ENCODE measurements around the gene ZNF556. TPM values are rescaled to one million over a fixed set of nuclear protein-coding genes. Genes with fewer than 3 reads are reported as not detected.

The ZNF556 gene
- polyA plus RNA-seq, 1 experiment = not detected

DNA sequence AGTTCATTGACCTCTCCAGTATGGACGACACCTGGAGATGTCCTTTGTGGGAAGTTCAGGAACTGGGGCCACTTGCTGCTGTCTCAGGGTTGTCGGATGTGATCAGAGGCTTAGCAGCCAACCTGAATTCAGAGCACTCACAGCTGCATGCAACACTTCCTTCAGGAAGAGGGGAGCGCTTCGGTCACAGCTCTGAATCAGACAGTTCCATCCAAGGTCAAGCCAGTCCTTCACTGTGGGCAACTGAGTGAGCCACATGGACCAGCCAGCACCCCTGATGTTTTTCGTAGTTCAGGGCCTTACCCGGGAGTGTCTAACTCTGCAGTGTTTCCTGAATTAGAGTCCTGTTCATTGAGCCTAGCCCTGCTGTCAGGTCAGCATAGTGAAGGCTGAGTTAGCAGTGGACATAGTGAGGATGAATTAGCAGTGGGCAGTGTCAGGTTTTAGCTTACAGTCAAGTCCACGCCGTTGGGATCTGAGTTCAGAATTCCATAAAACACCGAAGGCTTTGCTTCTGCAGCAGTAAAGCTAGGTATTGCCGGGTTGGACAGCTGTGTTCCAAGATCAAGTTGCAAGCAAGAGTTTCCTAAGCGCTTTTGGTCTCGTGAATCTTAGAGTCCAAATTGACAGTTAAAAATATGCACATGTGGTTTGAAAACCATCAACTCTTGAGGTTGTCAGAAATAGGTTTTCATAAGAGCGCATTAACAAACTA, 20.8 kb upstream of the ZNF556 start:
- ChIA-PET CTCF (no interaction called here), POLR2A (no interaction called here)
- TF ChIP-seq, protein P1, sequence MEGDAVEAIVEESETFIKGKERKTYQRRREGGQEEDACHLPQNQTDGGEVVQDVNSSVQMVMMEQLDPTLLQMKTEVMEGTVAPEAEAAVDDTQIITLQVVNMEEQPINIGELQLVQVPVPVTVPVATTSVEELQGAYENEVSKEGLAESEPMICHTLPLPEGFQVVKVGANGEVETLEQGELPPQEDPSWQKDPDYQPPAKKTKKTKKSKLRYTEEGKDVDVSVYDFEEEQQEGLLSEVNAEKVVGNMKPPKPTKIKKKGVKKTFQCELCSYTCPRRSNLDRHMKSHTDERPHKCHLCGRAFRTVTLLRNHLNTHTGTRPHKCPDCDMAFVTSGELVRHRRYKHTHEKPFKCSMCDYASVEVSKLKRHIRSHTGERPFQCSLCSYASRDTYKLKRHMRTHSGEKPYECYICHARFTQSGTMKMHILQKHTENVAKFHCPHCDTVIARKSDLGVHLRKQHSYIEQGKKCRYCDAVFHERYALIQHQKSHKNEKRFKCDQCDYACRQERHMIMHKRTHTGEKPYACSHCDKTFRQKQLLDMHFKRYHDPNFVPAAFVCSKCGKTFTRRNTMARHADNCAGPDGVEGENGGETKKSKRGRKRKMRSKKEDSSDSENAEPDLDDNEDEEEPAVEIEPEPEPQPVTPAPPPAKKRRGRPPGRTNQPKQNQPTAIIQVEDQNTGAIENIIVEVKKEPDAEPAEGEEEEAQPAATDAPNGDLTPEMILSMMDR (IDR thresholded peaks at IDR 0.05; ENCODE audit: low read depth, low read length) = no peak
- no peak for DNase-seq (ENCODE audit: low read depth, low spot score)
- H3K4me3 ChIP-seq (ENCODE audit: low read depth, low read length) = no peak overlapping the region
- no peak overlapping the region for H3K27ac ChIP-seq (ENCODE audit: low read depth, low read length)
- H3K27me3 ChIP-seq (ENCODE audit: control insufficient read depth, insufficient read depth, low read length) = no peaks in the 10 kb centered on the region
- H3K9me3 ChIP-seq (ENCODE audit: control insufficient read depth, insufficient read depth, low read length) = peaks cover 52% of the 10 kb centered on the region

DNA sequence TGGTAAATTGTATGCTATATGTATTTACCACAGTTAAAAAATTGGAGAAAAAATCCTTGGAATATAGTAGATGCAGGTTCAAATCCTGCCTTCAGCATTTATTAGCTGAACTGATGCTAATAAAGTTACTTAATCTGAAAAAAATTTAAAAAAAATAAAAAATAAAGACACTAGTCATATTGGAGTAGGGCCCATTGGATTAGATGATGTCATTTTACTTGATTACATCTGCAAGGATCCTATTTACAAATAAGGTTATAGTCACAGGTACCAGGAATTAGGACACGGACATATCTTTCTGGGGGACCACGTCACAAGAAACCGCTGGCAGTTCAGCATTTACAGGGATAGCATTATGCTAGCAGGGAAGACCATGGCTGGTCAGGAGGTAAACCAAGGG, 19.6 kb upstream of the ZNF556 start:
- no peak for DNase-seq (ENCODE audit: low read depth, low spot score)
- CTCF ChIA-PET = interaction anchor here (1.5 kb wide), 1 partner anchor 40 kb away, joined by 3 read pairs; no protein-coding TSS in a partner anchor
- Histone ChIP-seq H3K27ac (ENCODE audit: low read depth, low read length) (no peak overlapping the region), H3K27me3 (ENCODE audit: control insufficient read depth, insufficient read depth, low read length) (no peaks in the 10 kb centered on the region), H3K4me3 (ENCODE audit: low read depth, low read length) (no peak overlapping the region), H3K9me3 (ENCODE audit: control insufficient read depth, insufficient read depth, low read length) (peaks cover 61% of the 10 kb centered on the region)
- TF ChIP-seq, protein P1 (IDR thresholded peaks at IDR 0.05; ENCODE audit: low read depth, low read length) = no peak
- POLR2A ChIA-PET = no interaction called here

DNA sequence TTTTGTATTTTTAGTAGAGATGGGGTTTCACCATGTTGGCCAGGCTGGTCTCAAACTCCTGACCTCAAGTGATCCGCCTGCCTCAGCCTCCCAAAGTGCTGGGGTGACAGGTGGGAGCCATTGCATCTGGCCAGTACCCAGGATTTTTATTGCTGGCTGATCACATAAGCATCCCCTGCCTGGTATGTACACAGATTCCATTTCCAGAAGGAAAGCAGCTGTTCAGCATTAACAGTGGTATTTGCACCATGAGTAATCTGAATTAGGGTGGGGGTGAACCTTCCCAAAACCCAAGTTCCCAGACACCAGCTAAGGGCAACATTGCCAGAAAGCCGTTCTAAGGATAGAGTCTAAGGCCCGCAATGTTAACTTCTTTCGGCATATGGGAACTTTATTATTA, 18.5 kb upstream of the ZNF556 start:
- Histone ChIP-seq H3K4me3 (ENCODE audit: low read depth, low read length) (no peak overlapping the region), H3K9me3 (ENCODE audit: control insufficient read depth, insufficient read depth, low read length) (peaks cover 68% of the 10 kb centered on the region), H3K27ac (ENCODE audit: low read depth, low read length) (no peak overlapping the region), H3K27me3 (ENCODE audit: control insufficient read depth, insufficient read depth, low read length) (no peaks in the 10 kb centered on the region)
- ChIA-PET CTCF (interaction anchor here (1.5 kb wide), 1 partner anchor 38 kb away, joined by 3 read pairs; no protein-coding TSS in a partner anchor), POLR2A (interaction anchor here (0.6 kb wide), 1 partner anchor 11 kb away, joined by 5 read pairs; no protein-coding TSS in a partner anchor)
- TF ChIP-seq, protein P1 (IDR thresholded peaks at IDR 0.05; ENCODE audit: low read depth, low read length) = no peak
- DNase-seq (ENCODE audit: low read depth, low spot score) = peak; percentile 29

DNA sequence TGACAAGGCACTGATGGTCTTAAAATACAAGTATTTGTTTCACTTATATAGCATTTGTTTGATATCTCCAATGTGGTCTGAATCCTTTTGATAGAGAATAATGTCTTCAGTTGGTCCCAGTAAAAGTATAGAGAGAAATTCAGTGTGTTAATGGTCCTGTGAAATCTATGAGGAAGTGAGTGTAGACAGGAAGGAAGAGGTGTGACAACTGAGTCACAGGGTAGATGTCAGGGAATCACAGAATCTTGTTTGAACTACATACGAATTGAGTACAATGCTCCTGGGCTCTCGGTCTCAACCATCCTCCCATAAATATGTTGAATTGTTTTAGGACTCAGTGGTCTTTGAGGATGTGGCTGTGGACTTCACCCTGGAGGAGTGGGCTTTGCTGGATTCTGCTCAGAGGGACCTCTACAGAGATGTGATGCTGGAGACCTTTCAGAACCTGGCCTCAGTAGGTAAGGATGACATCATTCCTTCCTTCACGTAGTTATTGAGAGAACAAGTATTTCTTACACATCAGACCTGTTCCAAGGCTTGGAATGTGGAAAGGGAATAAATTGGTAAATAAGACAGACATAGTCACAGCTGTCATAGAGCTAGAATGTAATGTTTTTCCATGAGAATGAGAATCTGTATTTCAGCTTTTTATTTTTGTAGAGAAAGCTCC, 16.7 kb upstream of the ZNF556 start:
- no peak overlapping the region for H3K27ac ChIP-seq (ENCODE audit: low read depth, low read length)
- H3K9me3 ChIP-seq (ENCODE audit: control insufficient read depth, insufficient read depth, low read length) = peaks cover 68% of the 10 kb centered on the region
- H3K27me3 ChIP-seq (ENCODE audit: control insufficient read depth, insufficient read depth, low read length) = no peaks in the 10 kb centered on the region
- TF ChIP-seq, protein P1 (IDR thresholded peaks at IDR 0.05; ENCODE audit: low read depth, low read length) = no peak
- H3K4me3 ChIP-seq (ENCODE audit: low read depth, low read length) = no peak overlapping the region
- CTCF ChIA-PET = interaction anchor here (1.0 to 1.3 kb wide), 3 partner anchors 9 to 37 kb away, joined by 3 to 7 read pairs (median 4); partner anchors contain the start of gene ZNF555
- no peak for DNase-seq (ENCODE audit: low read depth, low spot score)
- POLR2A ChIA-PET = no interaction called here

DNA sequence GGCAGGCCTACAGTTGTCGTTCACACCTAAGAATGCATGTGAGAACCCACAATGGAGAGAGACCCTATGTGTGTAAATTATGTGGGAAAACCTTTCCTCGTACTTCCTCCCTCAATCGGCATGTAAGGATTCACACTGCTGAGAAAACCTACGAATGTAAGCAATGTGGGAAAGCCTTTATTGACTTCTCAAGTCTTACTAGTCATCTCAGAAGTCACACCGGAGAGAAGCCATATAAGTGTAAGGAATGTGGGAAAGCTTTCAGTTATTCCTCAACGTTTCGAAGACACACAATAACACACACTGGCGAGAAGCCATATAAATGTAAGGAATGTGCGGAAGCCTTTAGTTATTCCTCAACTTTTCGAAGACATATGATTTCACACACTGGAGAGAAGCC, 14.5 kb upstream of the ZNF556 start:
- Histone ChIP-seq H3K9me3 (ENCODE audit: control insufficient read depth, insufficient read depth, low read length) (peaks cover 60% of the 10 kb centered on the region), H3K27ac (ENCODE audit: low read depth, low read length) (no peak overlapping the region), H3K27me3 (ENCODE audit: control insufficient read depth, insufficient read depth, low read length) (no peaks in the 10 kb centered on the region), H3K4me3 (ENCODE audit: low read depth, low read length) (no peak overlapping the region)
- ChIA-PET POLR2A (no interaction called here), CTCF (no interaction called here)
- TF ChIP-seq, protein P1 (IDR thresholded peaks at IDR 0.05; ENCODE audit: low read depth, low read length) = no peak
- DNase-seq (ENCODE audit: low read depth, low spot score) = no peak

Measured in AG04450 (cell line).